GM23248 (cell line): Measurements from ENCODE around the gene CATSPERB. TPM values are rescaled to one million over a fixed set of nuclear protein-coding genes. Genes with fewer than 3 reads are reported as not detected.
A peak's percentile ranks its signal among the peaks of the same experiment; 100 is the strongest.

Source experiments
- DNase-seq: peaks from one replicate; pipeline ENCODE4 v3.0.0-alpha.2; 2015
- H2AFZ ChIP-seq: fragments of 200-600 bp; sonication (generic); 2 replicates; pipeline ENCODE4 v1.6.1; 2016; ENCODE audit warnings: antibody characterized with exemption
- H3F3A ChIP-seq: fragments of 200-600 bp; sonication (generic); 2 replicates; pipeline ENCODE4 v1.6.1; 2016; ENCODE audit warnings: mild to moderate bottlenecking, antibody characterized with exemption, mixed run types; ENCODE audit not compliant: insufficient read depth
- H3K27ac ChIP-seq: fragments of 200-600 bp; sonication (generic); 2 replicates; pipeline ENCODE4 v1.5.1; 2016; ENCODE audit warnings: mild to moderate bottlenecking
- H3K27me3 ChIP-seq: fragments of 200-600 bp; sonication (generic); replicated peaks from 2 replicates; pipeline ENCODE4 v1.6.1; 2016; ENCODE audit warnings: mild to moderate bottlenecking; ENCODE audit not compliant: insufficient read depth
- H3K36me3 ChIP-seq: fragments of 200-600 bp; sonication (generic); 2 replicates; pipeline ENCODE4 v1.6.1; 2016; ENCODE audit warnings: low read depth, mild to moderate bottlenecking
- H3K4me1 ChIP-seq: fragments of 200-600 bp; sonication (generic); 2 replicates; pipeline ENCODE4 v1.6.1; 2016; ENCODE audit warnings: mild to moderate bottlenecking; ENCODE audit not compliant: insufficient read depth
- H3K4me2 ChIP-seq: fragments of 200-600 bp; sonication (generic); one replicate; pipeline ENCODE4 v1.6.1; 2016; ENCODE audit warnings: mild to moderate bottlenecking; ENCODE audit not compliant: unreplicated experiment
- H3K4me3 ChIP-seq: fragments of 200-600 bp; sonication (generic); 2 replicates; pipeline ENCODE4 v1.5.1; 2016; ENCODE audit warnings: mild to moderate bottlenecking
- H3K79me2 ChIP-seq: fragments of 200-600 bp; sonication (generic); 2 replicates; pipeline ENCODE4 v1.6.1; 2016; ENCODE audit warnings: mild to moderate bottlenecking; ENCODE audit not compliant: insufficient read depth
- H3K9ac ChIP-seq: fragments of 200-600 bp; sonication (generic); 2 replicates; pipeline ENCODE4 v1.6.1; 2016; ENCODE audit warnings: mild to moderate bottlenecking
- H3K9me2 ChIP-seq: fragments of 200-600 bp; sonication (generic); 2 replicates; pipeline ENCODE4 v1.6.1; 2016; ENCODE audit warnings: mixed run types, mild to moderate bottlenecking, moderate library complexity; ENCODE audit not compliant: insufficient read depth
- H3K9me3 ChIP-seq: fragments of 200-600 bp; sonication (generic); one replicate; pipeline ENCODE4 v1.6.1; 2017; ENCODE audit warnings: low read depth
- H4K20me1 ChIP-seq: fragments of 200-600 bp; sonication (generic); 2 replicates; pipeline ENCODE4 v1.6.0; 2016; ENCODE audit not compliant: insufficient read depth
- EZH2 ChIP-seq: fragments of 200-600 bp; sonication (generic); IDR thresholded peaks from 2 replicates; pipeline ENCODE4 v1.6.1; 2018; ENCODE audit warnings: antibody characterized with exemption, mild to moderate bottlenecking; ENCODE audit not compliant: insufficient read depth, poor library complexity, severe bottlenecking
- EZH2phosphoT487 ChIP-seq: fragments of 200-600 bp; sonication (generic); IDR thresholded peaks from 2 replicates; pipeline ENCODE4 v1.6.1; 2018; ENCODE audit warnings: antibody characterized with exemption, moderate library complexity, mild to moderate bottlenecking, low read depth; ENCODE audit not compliant: insufficient read depth
- WGBS, 2 experiments: methylation state at CpG; one replicate each; pipeline ENCODE4 v1.1.6; 2015 to 2017; ENCODE audit warnings: low lambda C conversion rate in 2 of 2, low coverage in 1 of 2; ENCODE audit errors: missing lambda C conversion rate in 2 of 2; 5-methylcytosine and 5-hydroxymethylcytosine counted together
- in situ Hi-C: fragments of 300-500 bp; cut with MboI; formaldehyde crosslinking; loops from 2 replicates; pipeline ENCODE4 v1.15.0; 2020
- polyA plus RNA-seq: library from polyadenylated mRNA; unstranded; fragments of >200 nt; fragmentation: Nextera tagmentation; extraction: Ambion mirVana; gene quantifications from 2 replicates; pipeline ENCODE4 v1.2.1, GENCODE V29; 2016
- total RNA-seq: library from RNA; depleted of rRNA; stranded (reverse); fragments of >200 nt; shearing (Covaris generic); gene quantifications from 2 replicates; pipeline ENCODE4 v1.2.3, GENCODE V29; 2014

CATSPERB gene
- total and polyA plus RNA-seq, 2 experiments from 2014 or later: 0.11 TPM; not detected in 1

GRCh38 chr14:91580876-91581577, 150.9 kb downstream of the CATSPERB start:
- Histone ChIP-seq H4K20me1 (no peaks in the 10 kb centered on the region), H3K27ac (no peak overlapping the region), H3K9me3 (no peaks in the 10 kb centered on the region), H3K4me3 (no peak overlapping the region), H2AFZ (no peak overlapping the region), H3F3A (no peaks in the 10 kb centered on the region), H3K4me2 (no peak overlapping the region), H3K36me3 (no peaks in the 10 kb centered on the region), H3K4me1 (no peaks in the 10 kb centered on the region), H3K9me2 (no peaks in the 10 kb centered on the region), H3K9ac (no peak overlapping the region), H3K79me2 (no peaks in the 10 kb centered on the region), H3K27me3 (peaks cover 18% of the 10 kb centered on the region; the same call in 1 of the 2 replicates)
- in situ Hi-C loops: no loop called here
- peak; percentile 4 for DNase-seq
- TF ChIP-seq EZH2: no peak
- TF ChIP-seq EZH2phosphoT487: no peak
- 29 to 33% methylated on average over 8 of the region's 8 CpGs for WGBS, 2 experiments

GRCh38 chr14:91577632-91578233, 154.2 kb downstream of the CATSPERB start:
- Histone ChIP-seq H3K36me3 (no peaks in the 10 kb centered on the region), H3K4me1 (no peaks in the 10 kb centered on the region)
- in situ Hi-C loops: no loop called here

GRCh38 chr14:91575469-91576208, 156.2 kb downstream of the CATSPERB start:
- TF ChIP-seq EZH2: no peak
- no peak for TF ChIP-seq EZH2phosphoT487
- Histone ChIP-seq H3K4me2 (no peak overlapping the region), H3K79me2 (no peaks in the 10 kb centered on the region), H3K9ac (no peak overlapping the region), H3K4me3 (no peak overlapping the region), H4K20me1 (no peaks in the 10 kb centered on the region), H3K4me1 (no peaks in the 10 kb centered on the region), H2AFZ (no peak overlapping the region), H3K9me3 (no peaks in the 10 kb centered on the region), H3K36me3 (no peaks in the 10 kb centered on the region), H3F3A (no peaks in the 10 kb centered on the region), H3K9me2 (no peaks in the 10 kb centered on the region), H3K27ac (no peak overlapping the region), H3K27me3 (no peaks in the 10 kb centered on the region)
- 93 to 98% methylated on average over 13 of the region's 13 CpGs for WGBS, 2 experiments
- in situ Hi-C loops: no loop called here
- no peak for DNase-seq

More at GRCh38 chr14:91577632-91578233, 154.2 kb downstream of the CATSPERB start:
- no peak overlapping the region for H2AFZ ChIP-seq
- no peak overlapping the region for H3K4me2 ChIP-seq
- no peaks in the 10 kb centered on the region for H3K9me2 ChIP-seq
- no peaks in the 10 kb centered on the region for H4K20me1 ChIP-seq
- H3K4me3 ChIP-seq: no peak overlapping the region
- WGBS, 2 experiments: 81 to 90% methylated on average over 12 to 24 of the region's 30 CpGs
- peaks cover 18% of the 10 kb centered on the region; the same call in 1 of the 2 replicates for H3K27me3 ChIP-seq
- H3K27ac ChIP-seq: no peak overlapping the region
- no peaks in the 10 kb centered on the region for H3K9me3 ChIP-seq
- no peak overlapping the region for H3K9ac ChIP-seq
- TF ChIP-seq EZH2: no peak
- TF ChIP-seq EZH2phosphoT487: no peak
- DNase-seq: no peak
- no peaks in the 10 kb centered on the region for H3F3A ChIP-seq
- H3K79me2 ChIP-seq: no peaks in the 10 kb centered on the region

- H3K4me1 ChIP-seq: no peaks in the 10 kb centered on the region
- H3K27ac ChIP-seq: peak overlapping the region; percentile 83
- H3K9ac ChIP-seq: peak overlapping the region; percentile 81
- TF ChIP-seq EZH2: no peak
- no peak for TF ChIP-seq EZH2phosphoT487
- H3K9me3 ChIP-seq: no peaks in the 10 kb centered on the region
- no peaks in the 10 kb centered on the region for H3K9me2 ChIP-seq
- no peaks in the 10 kb centered on the region for H3K27me3 ChIP-seq
- H3F3A ChIP-seq: no peaks in the 10 kb centered on the region
- H3K79me2 ChIP-seq: no peaks in the 10 kb centered on the region
- peak overlapping the region; percentile 79 for H2AFZ ChIP-seq
- no peaks in the 10 kb centered on the region for H4K20me1 ChIP-seq
- H3K4me3 ChIP-seq: peak overlapping the region; percentile 71
- in situ Hi-C loops: no loop called here
- peak overlapping the region; percentile 78 for H3K4me2 ChIP-seq
- WGBS, 2 experiments: 1% methylated on average over 42 to 56 of the region's 59 CpGs
- H3K36me3 ChIP-seq: no peaks in the 10 kb centered on the region
- peak; percentile 92 for DNase-seq
Measured at GRCh38 chr14:91573894-91574837, 157.7 kb downstream of the CATSPERB start.
